Activated CD8-positive, alpha-beta T cell treated with anti-CD3 and anti-CD28 coated beads, Interleukin-2, amount 10 ng/mL, durations not matched to agents 7 days and 5 days (primary cell): ENCODE data around the gene TIMELESS. TPM values are rescaled to one million over a fixed set of nuclear protein-coding genes. Genes with fewer than 3 reads are reported as not detected.

Source experiments
- ATAC-seq: fragments of 150-1000 bp; cut with Tn5 transposase; one replicate; pipeline ENCODE4 v1.10.0; 2021; ENCODE audit warnings: moderate library complexity
- CTCF ChIA-PET: fragments of 350-600 bp; sonication (Branson Sonifier 250); formaldehyde crosslinking; loops from one replicate; lab custom pipeline; 2021; ENCODE audit warnings: antibody characterized with exemption; lab: Charles Lee
- POLR2A ChIA-PET: fragments of 350-600 bp; sonication (Branson Sonifier 250); formaldehyde crosslinking; loops from one replicate; lab custom pipeline; 2021; ENCODE audit warnings: antibody characterized with exemption; lab: Charles Lee
- DNase-seq: peaks from one replicate; pipeline ENCODE4 v3.0.0-alpha.2; 2020
- H3K27ac Mint-ChIP-seq: one replicate; pipeline ENCODE4 v1.8.0; 2021; ENCODE audit warnings: mild to moderate bottlenecking, mixed read lengths
- H3K27me3 Mint-ChIP-seq: one replicate; pipeline ENCODE4 v1.8.0; 2021; ENCODE audit warnings: low read depth, mixed read lengths
- H3K36me3 Mint-ChIP-seq: one replicate; pipeline ENCODE4 v1.8.0; 2021; ENCODE audit warnings: low read depth, mixed read lengths
- H3K4me1 Mint-ChIP-seq: one replicate; pipeline ENCODE4 v1.8.0; 2021; ENCODE audit warnings: low read depth, mixed read lengths
- H3K4me3 Mint-ChIP-seq: one replicate; pipeline ENCODE4 v1.8.0; 2021; ENCODE audit warnings: mild to moderate bottlenecking, mixed read lengths
- H3K9me3 Mint-ChIP-seq: one replicate; pipeline ENCODE4 v1.8.0; 2022; ENCODE audit warnings: mixed read lengths; ENCODE audit not compliant: insufficient read depth
- total RNA-seq, 2 experiments: library from RNA; stranded (reverse); gene quantifications; one replicate each; pipeline ENCODE4 v1.2.3, GENCODE V29; 2021

Gene TIMELESS
- total RNA-seq, 2 experiments from 2014 or later: 62.7 to 65.7 TPM

DNA sequence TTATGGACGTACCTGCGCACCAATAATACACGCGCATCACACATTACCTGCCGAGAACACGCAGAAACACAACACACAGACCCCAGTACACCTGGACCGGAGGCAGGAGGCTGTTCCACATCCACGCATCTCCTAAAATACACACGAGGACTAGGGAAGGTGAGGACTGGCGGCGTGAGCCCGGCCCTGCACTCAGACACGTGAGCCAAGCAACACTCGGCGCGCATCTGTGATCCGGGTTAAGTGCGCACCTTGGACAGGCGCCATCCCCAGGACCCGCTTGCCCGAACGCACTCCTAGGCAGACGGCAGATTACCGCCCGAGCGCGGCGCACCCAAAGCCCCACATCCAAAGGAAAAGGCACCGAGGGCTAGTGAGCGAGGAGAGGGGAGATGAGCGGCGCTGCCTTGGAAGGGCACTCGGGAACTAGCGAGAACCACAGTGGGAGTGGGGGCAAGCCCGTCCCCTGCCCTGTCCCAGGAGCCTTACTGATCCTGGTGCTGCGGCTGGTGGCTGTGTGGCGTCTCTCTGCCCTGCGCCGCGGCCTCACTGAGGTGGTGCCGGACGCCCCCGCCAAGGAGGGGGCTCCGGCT, 38.3 kb upstream of the TIMELESS start:
- H3K4me3 Mint-ChIP-seq: peak overlapping the region; percentile 76
- POLR2A ChIA-PET: interaction anchor here (1.2 kb wide), 1 partner anchor 20 kb away, joined by 4 read pairs; the partner anchor contains the start of gene SPRYD4
- CTCF ChIA-PET: interaction anchor here (1.0 to 1.3 kb wide), 3 partner anchors 14 to 106 kb away, joined by 3 to 4 read pairs (median 3); no protein-coding TSS in a partner anchor

GRCh38 chr12:56486694-56487093, 37.5 kb upstream of the TIMELESS start:
- ATAC-seq: no peak
- Mint-ChIP-seq H3K4me3 (peak overlapping the region; percentile 5), H3K4me1 (peaks cover 20% of the 10 kb centered on the region), H3K9me3 (no peaks in the 10 kb centered on the region), H3K36me3 (peaks cover 3% of the 10 kb centered on the region), H3K27ac (no peak overlapping the region), H3K27me3 (peaks cover 44% of the 10 kb centered on the region)
- DNase-seq: no peak
- CTCF ChIA-PET: no interaction called here
- POLR2A ChIA-PET: no interaction called here

More for the DNA sequence above, 38.3 kb upstream of the TIMELESS start:
- DNase-seq: peak; percentile 27
- Mint-ChIP-seq H3K9me3 (no peaks in the 10 kb centered on the region), H3K36me3 (peaks cover 3% of the 10 kb centered on the region), H3K4me1 (peaks cover 20% of the 10 kb centered on the region), H3K27ac (no peak overlapping the region), H3K27me3 (peaks cover 47% of the 10 kb centered on the region)
- peak; percentile 46 for ATAC-seq

GRCh38 chr12:56484566-56484965, 35.3 kb upstream of the TIMELESS start:
- DNase-seq (no peak), ATAC-seq (no peak)
- Mint-ChIP-seq H3K4me3 (no peak overlapping the region), H3K9me3 (no peaks in the 10 kb centered on the region), H3K4me1 (peaks cover 28% of the 10 kb centered on the region), H3K27ac (no peak overlapping the region), H3K36me3 (peaks cover 3% of the 10 kb centered on the region), H3K27me3 (peaks cover 28% of the 10 kb centered on the region)
- CTCF ChIA-PET: interaction anchor here (1.6 kb wide), 1 partner anchor 20 kb away, joined by 4 read pairs; no protein-coding TSS in a partner anchor
- POLR2A ChIA-PET: no interaction called here

DNA sequence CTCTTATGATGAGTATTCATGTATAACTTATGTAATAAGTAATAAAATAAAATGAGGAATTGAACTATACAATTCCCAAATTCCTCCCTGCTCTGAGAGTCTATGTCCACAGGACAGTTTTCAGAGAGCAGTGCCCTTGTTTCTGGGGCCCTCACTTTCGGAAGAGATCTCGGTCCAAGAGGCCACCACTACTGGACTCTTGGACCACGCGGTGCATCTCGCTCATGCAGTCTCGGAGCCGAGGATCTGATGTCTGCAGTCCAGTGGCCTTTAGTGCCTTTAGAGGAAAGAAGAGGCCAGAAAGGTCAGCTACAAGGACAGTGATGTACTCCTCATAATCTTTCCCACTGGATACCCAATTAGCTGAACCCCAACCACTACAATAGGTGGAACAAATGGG, 30.4 kb upstream of the TIMELESS start:
- no peaks in the 10 kb centered on the region for H3K27me3 Mint-ChIP-seq
- ATAC-seq (no peak), DNase-seq (no peak)
- H3K36me3 Mint-ChIP-seq: no peaks in the 10 kb centered on the region
- no peak overlapping the region for H3K4me3 Mint-ChIP-seq
- ChIA-PET POLR2A (interaction anchor here (0.8 kb wide), 1 partner anchor 166 kb away, joined by 3 read pairs; no protein-coding TSS in a partner anchor), CTCF (interaction anchor here (0.9 to 3.8 kb wide), 4 partner anchors 10 to 164 kb away, joined by 3 to 13 read pairs (median 4); partner anchors contain the start of genes CNPY2 and SPRYD4)
- H3K9me3 Mint-ChIP-seq: no peaks in the 10 kb centered on the region
- H3K4me1 Mint-ChIP-seq: peaks cover 8% of the 10 kb centered on the region
- no peak overlapping the region for H3K27ac Mint-ChIP-seq

DNA sequence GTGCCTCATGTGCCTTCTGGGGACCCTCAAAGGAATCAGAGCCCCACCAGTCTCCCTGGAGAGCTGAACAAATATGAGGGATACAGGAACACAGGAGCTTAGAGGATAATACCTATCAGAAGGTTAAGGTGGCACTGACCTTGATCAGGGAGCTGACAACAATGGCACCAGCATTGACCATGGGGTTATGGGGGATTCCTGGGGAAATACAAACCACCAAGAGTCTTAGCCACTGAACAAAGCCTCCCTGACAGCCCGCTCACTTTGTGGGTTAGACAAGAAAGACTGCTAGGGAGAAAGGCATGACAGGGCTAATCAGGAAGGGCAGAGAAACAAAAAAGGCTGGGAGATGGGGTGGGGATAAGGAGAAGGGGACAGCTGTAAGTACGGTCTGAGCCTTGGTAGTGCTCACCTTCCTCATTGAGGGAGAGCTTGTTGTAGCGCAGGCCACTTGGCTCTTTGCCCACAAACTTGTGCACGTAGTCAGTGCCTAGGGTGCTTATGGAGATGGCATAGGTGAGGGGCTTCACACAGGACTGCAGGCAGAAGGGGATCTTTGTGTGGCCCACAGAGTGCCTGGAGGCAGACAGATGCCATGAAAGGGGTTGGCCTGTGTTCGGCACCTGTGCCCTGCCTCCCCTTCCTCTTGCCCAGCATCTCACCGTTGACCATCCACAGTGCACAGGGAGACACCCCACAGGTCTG, 28.4 kb upstream of the TIMELESS start:
- no peaks in the 10 kb centered on the region for H3K27me3 Mint-ChIP-seq
- CTCF ChIA-PET: interaction anchor here (3.8 kb wide), 1 partner anchor 8 kb away, joined by 13 read pairs; the partner anchor contains the start of gene SPRYD4
- H3K4me3 Mint-ChIP-seq: no peak overlapping the region
- no peaks in the 10 kb centered on the region for H3K9me3 Mint-ChIP-seq
- no peak for DNase-seq
- H3K4me1 Mint-ChIP-seq: peaks cover 8% of the 10 kb centered on the region
- ATAC-seq: no peak
- POLR2A ChIA-PET: no interaction called here
- peaks cover 5% of the 10 kb centered on the region for H3K36me3 Mint-ChIP-seq
- H3K27ac Mint-ChIP-seq: no peak overlapping the region

DNA sequence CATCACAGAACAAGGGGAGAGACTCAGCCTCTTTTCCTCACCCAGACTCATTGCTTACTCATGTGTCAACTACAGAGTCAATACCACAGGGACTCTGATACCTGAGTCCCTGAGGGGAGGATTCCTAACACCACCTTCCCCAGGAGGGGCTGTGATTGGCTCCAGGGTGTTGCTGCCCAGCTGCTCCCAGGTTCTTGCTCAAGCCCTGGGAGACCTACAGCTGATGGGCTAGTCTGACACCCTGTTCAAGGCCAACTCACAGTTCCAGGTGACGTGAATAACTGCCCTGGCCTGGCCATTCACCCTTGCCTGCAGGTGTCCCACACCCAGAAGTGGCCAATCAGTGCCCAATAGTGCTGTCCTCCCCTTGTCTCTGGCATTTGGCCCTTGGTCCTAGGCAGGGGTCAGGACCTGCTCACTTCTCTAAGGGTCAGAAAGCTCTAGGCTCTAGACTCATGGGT, 27.8 kb upstream of the TIMELESS start:
- Mint-ChIP-seq H3K36me3 (peaks cover 5% of the 10 kb centered on the region), H3K4me1 (peaks cover 8% of the 10 kb centered on the region), H3K27ac (no peak overlapping the region), H3K9me3 (no peaks in the 10 kb centered on the region), H3K27me3 (no peaks in the 10 kb centered on the region), H3K4me3 (no peak overlapping the region)
- ATAC-seq (no peak), DNase-seq (no peak)
- ChIA-PET CTCF (no interaction called here), POLR2A (no interaction called here)

GRCh38 chr12:56476143-56476542, 26.9 kb upstream of the TIMELESS start:
- no peak overlapping the region for H3K27ac Mint-ChIP-seq
- no peaks in the 10 kb centered on the region for H3K27me3 Mint-ChIP-seq
- H3K4me3 Mint-ChIP-seq: no peak overlapping the region
- ChIA-PET POLR2A (no interaction called here), CTCF (no interaction called here)
- DNase-seq: no peak
- ATAC-seq: no peak
- H3K36me3 Mint-ChIP-seq: peaks cover 6% of the 10 kb centered on the region
- no peaks in the 10 kb centered on the region for H3K9me3 Mint-ChIP-seq
- peaks cover 13% of the 10 kb centered on the region for H3K4me1 Mint-ChIP-seq

DNA sequence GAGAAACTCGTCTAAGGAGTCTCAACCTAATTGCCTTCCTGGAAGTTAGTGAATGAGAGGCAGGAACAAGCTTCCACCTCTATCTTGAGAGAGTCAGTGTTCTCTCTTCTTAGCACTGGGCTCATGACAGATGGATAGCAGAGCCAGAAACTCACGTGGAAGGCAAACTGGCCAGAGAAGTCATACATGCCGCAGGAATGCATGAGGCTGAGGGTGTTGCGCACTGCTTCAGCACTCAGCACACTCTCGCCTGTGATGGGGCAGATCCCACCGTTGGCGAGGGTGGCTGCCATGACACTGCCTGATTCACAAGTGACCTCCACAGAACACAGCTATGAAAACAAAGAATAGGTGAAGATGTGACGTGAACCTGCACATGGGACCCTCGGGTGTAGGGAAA, 25.2 kb upstream of the TIMELESS start:
- ATAC-seq (no peak), DNase-seq (no peak)
- Mint-ChIP-seq H3K4me3 (no peak overlapping the region), H3K27ac (no peak overlapping the region), H3K4me1 (peaks cover 18% of the 10 kb centered on the region), H3K36me3 (peaks cover 15% of the 10 kb centered on the region), H3K9me3 (no peaks in the 10 kb centered on the region), H3K27me3 (no peaks in the 10 kb centered on the region)
- POLR2A ChIA-PET: no interaction called here
- CTCF ChIA-PET: no interaction called here

- H3K27me3 Mint-ChIP-seq: no peaks in the 10 kb centered on the region
- H3K4me1 Mint-ChIP-seq: peaks cover 25% of the 10 kb centered on the region
- DNase-seq: no peak
- peaks cover 18% of the 10 kb centered on the region for H3K36me3 Mint-ChIP-seq
- H3K4me3 Mint-ChIP-seq: peak overlapping the region; percentile 87
- no peak for ATAC-seq
- no peaks in the 10 kb centered on the region for H3K9me3 Mint-ChIP-seq
- ChIA-PET CTCF (interaction anchor here (0.6 to 2.7 kb wide), 4 partner anchors 10 to 109 kb away, joined by 3 to 13 read pairs (median 5); partner anchors contain the start of genes STAT2 and TIMELESS), POLR2A (interaction anchor here (0.6 to 2.5 kb wide), 3 partner anchors 109 to 351 kb away, joined by 3 to 11 read pairs (median 4); partner anchors contain the start of genes STAT2 and ZC3H10)
- H3K27ac Mint-ChIP-seq: peak overlapping the region; percentile 93
Observed at GRCh38 chr12:56469007-56469930, 20.0 kb upstream of the TIMELESS start.

- peak within 1 kb of the TSS; percentile 87 for H3K4me3 Mint-ChIP-seq
- peak within 1 kb of the TSS; percentile 93 for H3K27ac Mint-ChIP-seq
- ATAC-seq (peak; percentile 97), DNase-seq (peak; percentile 95)
- peaks cover 28% of the 10 kb centered on the region for H3K4me1 Mint-ChIP-seq
- no peaks in the 10 kb centered on the region for H3K9me3 Mint-ChIP-seq
- ChIA-PET CTCF (interaction anchor here (1.0 to 2.7 kb wide), 6 partner anchors 11 to 247 kb away, joined by 3 to 13 read pairs (median 4); partner anchors contain the start of genes CNPY2, RNF41 and TIMELESS), POLR2A (interaction anchor here (0.9 to 2.5 kb wide), 5 partner anchors 12 to 220 kb away, joined by 3 to 11 read pairs (median 4); partner anchors contain the start of genes GLS2, STAT2 and TIMELESS)
- peaks cover 16% of the 10 kb centered on the region for H3K36me3 Mint-ChIP-seq
- H3K27me3 Mint-ChIP-seq: no peaks in the 10 kb centered on the region
Observed at GRCh38 chr12:56468216-56469006, 19.2 kb upstream of the TIMELESS start, which contains the start of gene SPRYD4. SPRYD4 (plus strand) TSS chr12:56468578; CDS start chr12:56468592, 14 bp downstream.
